ENCODE results near the gene CYTH3. TPM values are rescaled to one million over a fixed set of nuclear protein-coding genes. Genes with fewer than 3 reads are reported as not detected.
"Not testable (repeated sequence)": the region's sequence is repeated elsewhere in the genome, so short reads cannot be mapped to it uniquely, and the experiment has no call there.

CYTH3 gene
- total RNA-seq, 1 experiment from 2014 or later, result 18.4 TPM

GRCh38 chr7:6153646-6154541, 118.5 kb downstream of the CYTH3 start:
- no peak for DNase-seq (ENCODE audit: low read depth)

GRCh38 chr7:6151994-6152735, 120.3 kb downstream of the CYTH3 start:
- DNase-seq (ENCODE audit: low read depth), result no peak

- DNase-seq (ENCODE audit: low read depth), result not testable (repeated sequence)
These were observed 120.9 kb downstream of the CYTH3 start for GRCh38 chr7:6151527-6151926.

GRCh38 chr7:6149996-6150395, 122.4 kb downstream of the CYTH3 start:
- no peak for DNase-seq (ENCODE audit: low read depth)

GRCh38 chr7:6148724-6149360, 123.6 kb downstream of the CYTH3 start:
- DNase-seq (ENCODE audit: low read depth), result no peak

GRCh38 chr7:6147627-6148026, 124.8 kb downstream of the CYTH3 start:
- no peak for DNase-seq (ENCODE audit: low read depth)

GRCh38 chr7:6146666-6147065, 125.8 kb downstream of the CYTH3 start:
- DNase-seq (ENCODE audit: low read depth), result no peak

- DNase-seq (ENCODE audit: low read depth), result no peak
These were observed 128.4 kb downstream of the CYTH3 start for GRCh38 chr7:6143997-6144396.

GRCh38 chr7:6142871-6143380, 129.5 kb downstream of the CYTH3 start:
- DNase-seq (ENCODE audit: low read depth), result no peak

- no peak for DNase-seq (ENCODE audit: low read depth)
These were observed 133.0 kb downstream of the CYTH3 start for GRCh38 chr7:6139189-6139996.

GRCh38 chr7:6136475-6136874, 135.9 kb downstream of the CYTH3 start:
- no peak for DNase-seq (ENCODE audit: low read depth)

- DNase-seq (ENCODE audit: low read depth), result no peak
These were observed 139.2 kb downstream of the CYTH3 start for GRCh38 chr7:6133249-6133648.

- DNase-seq (ENCODE audit: low read depth), result no peak
These were observed 142.3 kb downstream of the CYTH3 start for GRCh38 chr7:6130007-6130587.

- no peak for DNase-seq (ENCODE audit: low read depth)
These were observed 144.2 kb downstream of the CYTH3 start for GRCh38 chr7:6128205-6128604.

- DNase-seq (ENCODE audit: low read depth), result no peak
These were observed 145.3 kb downstream of the CYTH3 start for GRCh38 chr7:6127110-6127490.

GRCh38 chr7:6123843-6124242, 148.6 kb downstream of the CYTH3 start:
- DNase-seq (ENCODE audit: low read depth), result no peak

- peak; percentile 37 for DNase-seq (ENCODE audit: low read depth)
These were observed 151.3 kb downstream of the CYTH3 start for GRCh38 chr7:6121141-6121540.

GRCh38 chr7:6117533-6117932, 154.9 kb downstream of the CYTH3 start:
- DNase-seq (ENCODE audit: low read depth), result no peak

GRCh38 chr7:6116211-6116610, 156.2 kb downstream of the CYTH3 start:
- no peak for DNase-seq (ENCODE audit: low read depth)
